GM23248 (cell line): ENCODE results near the gene LIN7B. TPM values are rescaled to one million over a fixed set of nuclear protein-coding genes. Genes with fewer than 3 reads are reported as not detected.
A peak's percentile ranks its signal among the peaks of the same experiment; 100 is the strongest.

ENCODE experiments used
- DNase-seq: peaks from one replicate; pipeline ENCODE4 v3.0.0-alpha.2; 2015
- H2AFZ ChIP-seq: fragments of 200-600 bp; sonication (generic); 2 replicates; pipeline ENCODE4 v1.6.1; 2016; ENCODE audit warnings: antibody characterized with exemption
- H3F3A ChIP-seq: fragments of 200-600 bp; sonication (generic); 2 replicates; pipeline ENCODE4 v1.6.1; 2016; ENCODE audit warnings: mild to moderate bottlenecking, antibody characterized with exemption, mixed run types; ENCODE audit not compliant: insufficient read depth
- H3K27ac ChIP-seq: fragments of 200-600 bp; sonication (generic); 2 replicates; pipeline ENCODE4 v1.5.1; 2016; ENCODE audit warnings: mild to moderate bottlenecking
- H3K27me3 ChIP-seq: fragments of 200-600 bp; sonication (generic); replicated peaks from 2 replicates; pipeline ENCODE4 v1.6.1; 2016; ENCODE audit warnings: mild to moderate bottlenecking; ENCODE audit not compliant: insufficient read depth
- H3K36me3 ChIP-seq: fragments of 200-600 bp; sonication (generic); 2 replicates; pipeline ENCODE4 v1.6.1; 2016; ENCODE audit warnings: low read depth, mild to moderate bottlenecking
- H3K4me1 ChIP-seq: fragments of 200-600 bp; sonication (generic); 2 replicates; pipeline ENCODE4 v1.6.1; 2016; ENCODE audit warnings: mild to moderate bottlenecking; ENCODE audit not compliant: insufficient read depth
- H3K4me2 ChIP-seq: fragments of 200-600 bp; sonication (generic); one replicate; pipeline ENCODE4 v1.6.1; 2016; ENCODE audit warnings: mild to moderate bottlenecking; ENCODE audit not compliant: unreplicated experiment
- H3K4me3 ChIP-seq: fragments of 200-600 bp; sonication (generic); 2 replicates; pipeline ENCODE4 v1.5.1; 2016; ENCODE audit warnings: mild to moderate bottlenecking
- H3K79me2 ChIP-seq: fragments of 200-600 bp; sonication (generic); 2 replicates; pipeline ENCODE4 v1.6.1; 2016; ENCODE audit warnings: mild to moderate bottlenecking; ENCODE audit not compliant: insufficient read depth
- H3K9ac ChIP-seq: fragments of 200-600 bp; sonication (generic); 2 replicates; pipeline ENCODE4 v1.6.1; 2016; ENCODE audit warnings: mild to moderate bottlenecking
- H3K9me2 ChIP-seq: fragments of 200-600 bp; sonication (generic); 2 replicates; pipeline ENCODE4 v1.6.1; 2016; ENCODE audit warnings: mixed run types, mild to moderate bottlenecking, moderate library complexity; ENCODE audit not compliant: insufficient read depth
- H3K9me3 ChIP-seq: fragments of 200-600 bp; sonication (generic); one replicate; pipeline ENCODE4 v1.6.1; 2017; ENCODE audit warnings: low read depth
- H4K20me1 ChIP-seq: fragments of 200-600 bp; sonication (generic); 2 replicates; pipeline ENCODE4 v1.6.0; 2016; ENCODE audit not compliant: insufficient read depth
- EZH2 ChIP-seq: fragments of 200-600 bp; sonication (generic); IDR thresholded peaks from 2 replicates; pipeline ENCODE4 v1.6.1; 2018; ENCODE audit warnings: antibody characterized with exemption, mild to moderate bottlenecking; ENCODE audit not compliant: insufficient read depth, poor library complexity, severe bottlenecking
- EZH2phosphoT487 ChIP-seq: fragments of 200-600 bp; sonication (generic); IDR thresholded peaks from 2 replicates; pipeline ENCODE4 v1.6.1; 2018; ENCODE audit warnings: antibody characterized with exemption, moderate library complexity, mild to moderate bottlenecking, low read depth; ENCODE audit not compliant: insufficient read depth
- WGBS, 2 experiments: methylation state at CpG; one replicate each; pipeline ENCODE4 v1.1.6; 2015 to 2017; ENCODE audit warnings: low lambda C conversion rate in 2 of 2, low coverage in 1 of 2; ENCODE audit errors: missing lambda C conversion rate in 2 of 2; 5-methylcytosine and 5-hydroxymethylcytosine counted together
- in situ Hi-C: fragments of 300-500 bp; cut with MboI; formaldehyde crosslinking; loops from 2 replicates; pipeline ENCODE4 v1.15.0; 2020
- polyA plus RNA-seq: library from polyadenylated mRNA; unstranded; fragments of >200 nt; fragmentation: Nextera tagmentation; extraction: Ambion mirVana; gene quantifications from 2 replicates; pipeline ENCODE4 v1.2.1, GENCODE V29; 2016
- total RNA-seq: library from RNA; depleted of rRNA; stranded (reverse); fragments of >200 nt; shearing (Covaris generic); gene quantifications from 2 replicates; pipeline ENCODE4 v1.2.3, GENCODE V29; 2014

Gene LIN7B
- total and polyA plus RNA-seq, 2 experiments from 2014 or later: 10.7 to 11.9 TPM

DNA sequence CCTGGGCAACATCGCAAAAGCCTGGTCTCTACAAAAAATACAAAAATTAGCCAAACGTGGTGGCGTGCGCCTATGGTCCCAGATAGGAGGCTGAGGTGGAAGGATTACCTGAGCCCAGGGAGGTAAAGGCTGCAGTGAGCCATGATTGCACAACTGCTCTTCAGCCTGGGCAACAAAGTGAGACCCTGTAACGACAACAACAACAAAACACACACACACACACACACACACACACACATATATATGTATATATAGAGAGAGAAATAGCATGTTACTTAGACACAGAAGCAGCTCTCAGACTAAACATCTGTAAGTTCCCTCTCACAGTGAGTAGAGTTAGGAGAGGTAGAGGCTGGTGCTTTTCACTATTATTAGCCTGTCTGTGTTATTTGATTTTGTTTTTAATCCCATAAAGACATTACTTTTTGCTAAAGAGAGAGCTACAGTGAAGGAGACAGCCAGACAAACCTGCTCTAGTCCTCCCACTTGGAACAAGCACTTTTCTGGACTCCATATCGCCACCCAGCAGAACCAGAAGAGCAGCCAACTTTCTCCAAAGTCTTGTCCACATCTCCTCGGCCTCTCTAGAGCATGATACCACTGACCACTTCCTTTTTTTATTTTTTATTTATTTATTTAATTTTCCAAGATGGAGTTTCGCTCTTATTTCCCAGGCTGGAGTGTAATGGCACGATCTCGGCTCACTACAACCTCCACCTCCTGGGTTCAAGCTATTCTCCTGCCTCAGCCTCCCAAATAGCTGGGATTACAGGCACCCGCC is 2.8 kb upstream of the LIN7B start:
- WGBS, 2 experiments: 83 to 84% methylated on average over 11 of the region's 11 CpGs
- Histone ChIP-seq H3K27ac (peak overlapping the region; percentile 55), H3K79me2 (no peaks in the 10 kb centered on the region), H2AFZ (no peak overlapping the region), H3F3A (peaks cover 38% of the 10 kb centered on the region), H3K9me3 (no peaks in the 10 kb centered on the region), H3K36me3 (peaks cover 12% of the 10 kb centered on the region; the same call in 1 of the 2 replicates), H4K20me1 (no peaks in the 10 kb centered on the region; the same call in 1 of the 2 replicates), H3K4me3 (no peak overlapping the region), H3K27me3 (no peaks in the 10 kb centered on the region), H3K4me2 (no peak overlapping the region), H3K9ac (no peak overlapping the region), H3K4me1 (peaks cover 13% of the 10 kb centered on the region), H3K9me2 (no peaks in the 10 kb centered on the region)
- no peak for DNase-seq
- in situ Hi-C loops: no loop called here
- TF ChIP-seq EZH2 (no peak), EZH2phosphoT487 (no peak)

DNA sequence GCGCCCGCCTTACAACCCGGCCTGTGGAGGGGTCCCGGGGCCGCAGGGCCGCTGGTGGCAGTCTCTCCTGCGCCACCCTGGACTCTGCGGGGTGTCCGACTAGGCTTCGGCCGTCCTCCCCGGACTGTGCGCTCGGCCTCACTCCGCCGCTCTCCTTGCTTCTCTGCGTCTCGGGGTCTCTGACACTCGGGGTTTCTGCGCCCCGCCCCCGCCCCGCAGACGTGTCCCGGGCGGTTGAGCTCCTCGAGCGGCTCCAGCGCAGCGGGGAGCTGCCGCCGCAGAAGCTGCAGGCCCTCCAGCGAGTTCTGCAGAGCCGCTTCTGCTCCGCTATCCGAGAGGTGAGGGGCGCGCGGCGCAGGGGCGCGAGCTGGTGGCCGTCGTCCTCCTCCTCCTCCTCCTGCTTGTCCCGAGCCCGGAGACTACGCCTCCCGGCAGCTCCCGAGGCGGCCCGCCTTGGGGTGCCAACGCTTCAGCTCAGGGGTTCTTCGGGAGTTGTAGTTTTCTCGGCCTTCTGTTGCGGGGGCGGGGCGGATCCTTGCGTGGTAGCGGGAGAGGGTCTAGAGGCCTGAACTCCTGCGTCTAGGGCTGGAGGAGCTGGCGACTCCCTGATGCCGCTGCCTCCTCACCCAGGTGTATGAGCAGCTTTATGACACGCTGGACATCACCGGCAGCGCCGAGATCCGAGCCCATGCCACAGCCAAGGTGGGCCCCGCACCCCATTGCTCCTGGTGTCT is 627 bp downstream of the LIN7B start:
- TF ChIP-seq EZH2phosphoT487 (no peak), EZH2 (no peak)
- H3K9me3 ChIP-seq: no peaks in the 10 kb centered on the region
- no peaks in the 10 kb centered on the region for H3K9me2 ChIP-seq
- H2AFZ ChIP-seq: peak overlapping the region; percentile 80
- peak; percentile 72 for DNase-seq
- peak overlapping the region; percentile 79 for H3K4me3 ChIP-seq
- H3K4me2 ChIP-seq: peak overlapping the region; percentile 62
- peaks cover 18% of the 10 kb centered on the region for H3F3A ChIP-seq
- H3K36me3 ChIP-seq: no peaks in the 10 kb centered on the region
- 9 to 15% methylated on average over 38 to 54 of the region's 68 CpGs for WGBS, 2 experiments
- H3K9ac ChIP-seq: peak overlapping the region; percentile 92
- no peaks in the 10 kb centered on the region for H3K27me3 ChIP-seq
- no peaks in the 10 kb centered on the region for H4K20me1 ChIP-seq
- H3K4me1 ChIP-seq: peaks cover 20% of the 10 kb centered on the region
- no peaks in the 10 kb centered on the region for H3K79me2 ChIP-seq
- peak overlapping the region; percentile 62 for H3K27ac ChIP-seq
- in situ Hi-C loops: no loop called here

DNA sequence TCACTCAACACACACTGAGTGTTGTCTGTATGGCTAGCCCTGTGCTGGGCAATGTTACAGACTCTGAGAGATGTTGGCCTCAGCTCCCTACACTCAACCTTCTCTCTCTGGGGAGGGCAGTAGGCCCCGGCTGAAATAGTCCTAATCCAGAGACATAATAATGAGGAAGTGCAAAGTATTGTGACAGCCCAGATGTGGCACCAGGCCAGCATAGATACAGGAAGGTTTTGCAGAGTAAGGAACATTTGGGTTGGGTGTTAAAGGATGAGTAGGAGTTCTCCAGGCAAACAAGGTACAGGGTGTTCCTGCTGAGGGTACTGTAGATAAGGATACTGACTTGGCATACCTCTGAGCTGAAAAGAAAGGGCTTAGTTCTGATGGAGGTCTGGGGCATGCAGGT is 2.4 kb downstream of the LIN7B start:
- Histone ChIP-seq H3K9me3 (no peaks in the 10 kb centered on the region), H2AFZ (no peak overlapping the region), H3K4me3 (no peak overlapping the region), H4K20me1 (no peaks in the 10 kb centered on the region), H3K4me2 (no peak overlapping the region), H3K27ac (no peak overlapping the region), H3F3A (peaks cover under 1% of the 10 kb centered on the region), H3K79me2 (no peaks in the 10 kb centered on the region), H3K9ac (no peak overlapping the region), H3K4me1 (peaks cover 7% of the 10 kb centered on the region), H3K36me3 (no peaks in the 10 kb centered on the region), H3K27me3 (no peaks in the 10 kb centered on the region), H3K9me2 (no peaks in the 10 kb centered on the region)
- in situ Hi-C loops: no loop called here
- DNase-seq: no peak
- TF ChIP-seq EZH2phosphoT487 (no peak), EZH2 (no peak)
- WGBS, 2 experiments: 44 to 54% methylated on average over 1 of the region's 1 CpG

DNA sequence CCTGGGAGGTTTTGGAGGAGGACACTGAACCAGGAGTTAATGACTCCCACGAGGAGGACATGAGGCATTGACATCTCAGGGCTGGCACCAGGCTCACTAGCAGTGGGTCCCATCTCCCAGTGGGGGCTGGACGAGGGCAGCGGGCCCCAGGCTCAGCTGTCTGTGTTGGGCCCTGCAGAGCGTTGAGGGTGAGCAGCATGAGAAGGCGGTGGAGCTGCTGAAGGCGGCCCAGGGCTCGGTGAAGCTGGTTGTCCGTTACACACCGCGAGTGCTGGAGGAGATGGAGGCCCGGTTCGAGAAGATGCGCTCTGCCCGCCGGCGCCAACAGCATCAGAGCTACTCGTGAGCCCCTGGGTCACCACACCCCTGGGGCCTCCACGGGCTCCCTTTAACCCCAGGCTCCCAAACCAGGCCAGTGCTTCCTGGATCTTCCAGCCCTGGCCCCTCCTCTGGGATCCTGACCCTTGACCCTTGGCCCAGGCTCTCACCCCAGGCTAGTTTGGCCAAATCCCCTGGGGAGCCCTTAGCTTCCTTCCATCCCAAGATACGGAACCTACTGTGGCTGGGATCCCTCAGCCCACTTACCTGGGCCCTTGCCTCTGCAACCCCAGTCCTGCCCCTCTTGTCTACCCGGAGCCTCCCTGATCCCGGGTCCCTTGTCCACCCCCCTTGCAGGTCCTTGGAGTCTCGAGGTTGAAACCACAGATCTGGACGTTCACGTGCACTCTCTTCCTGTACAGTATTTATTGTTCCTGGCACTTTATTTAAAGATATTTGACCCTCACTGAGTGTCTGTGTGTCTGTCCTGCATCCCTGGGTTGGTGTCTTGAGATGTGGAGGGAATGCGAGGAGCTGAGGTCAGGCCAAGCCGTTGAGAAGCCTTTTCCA is 3.8 kb downstream of the LIN7B start:
- no peaks in the 10 kb centered on the region for H3K36me3 ChIP-seq
- no peaks in the 10 kb centered on the region for H3K9me2 ChIP-seq
- peak overlapping the region; percentile 80 for H3K4me3 ChIP-seq
- TF ChIP-seq EZH2 (no peak), EZH2phosphoT487 (no peak)
- H3K79me2 ChIP-seq: no peaks in the 10 kb centered on the region
- H3K9me3 ChIP-seq: no peaks in the 10 kb centered on the region
- in situ Hi-C loops: no loop called here
- H3K4me2 ChIP-seq: peak overlapping the region; percentile 79
- no peaks in the 10 kb centered on the region for H4K20me1 ChIP-seq
- peak overlapping the region; percentile 92 for H2AFZ ChIP-seq
- 62 to 65% methylated on average over 26 of the region's 26 CpGs for WGBS, 2 experiments
- H3K27ac ChIP-seq: peak overlapping the region; percentile 74
- no peaks in the 10 kb centered on the region; the same call in 1 of the 2 replicates for H3F3A ChIP-seq
- peaks cover 7% of the 10 kb centered on the region for H3K4me1 ChIP-seq
- peak overlapping the region; percentile 84 for H3K9ac ChIP-seq
- no peaks in the 10 kb centered on the region for H3K27me3 ChIP-seq
- no peak for DNase-seq
